CD4-positive, alpha-beta T cell treated with Interleukin-17A for 1 hour (primary cell): ENCODE measurements around the gene CCNK.

Source experiments
- DNase-seq: peaks from one replicate; pipeline ENCODE4 v3.0.0-alpha.2; 2020

The CCNK gene

GRCh38 chr14:99556134-99556791 is 75.1 kb downstream of the CCNK start:
- DNase-seq: no peak

GRCh38 chr14:99559286-99559990 is 78.2 kb downstream of the CCNK start:
- no peak for DNase-seq

GRCh38 chr14:99560403-99560802 is 79.2 kb downstream of the CCNK start:
- DNase-seq: no peak

GRCh38 chr14:99560922-99561683 is 79.9 kb downstream of the CCNK start:
- no peak for DNase-seq

- no peak for DNase-seq
These were observed 80.7 kb downstream of the CCNK start for GRCh38 chr14:99561864-99562263.
